C4-2B (cell line): Measurements from ENCODE around the gene KISS1.

Experiments
- ZFX ChIP-seq: fragments of 450-650 bp; IDR thresholded peaks from 2 replicates; pipeline ENCODE4 v1.6.1; 2017
- TF ChIP-seq, protein P1 (sequence below): fragments of 450-650 bp; conservative IDR thresholded peaks from 2 replicates; pipeline ENCODE4 v1.5.1; 2017; ENCODE audit warnings: mild to moderate bottlenecking

DNA sequence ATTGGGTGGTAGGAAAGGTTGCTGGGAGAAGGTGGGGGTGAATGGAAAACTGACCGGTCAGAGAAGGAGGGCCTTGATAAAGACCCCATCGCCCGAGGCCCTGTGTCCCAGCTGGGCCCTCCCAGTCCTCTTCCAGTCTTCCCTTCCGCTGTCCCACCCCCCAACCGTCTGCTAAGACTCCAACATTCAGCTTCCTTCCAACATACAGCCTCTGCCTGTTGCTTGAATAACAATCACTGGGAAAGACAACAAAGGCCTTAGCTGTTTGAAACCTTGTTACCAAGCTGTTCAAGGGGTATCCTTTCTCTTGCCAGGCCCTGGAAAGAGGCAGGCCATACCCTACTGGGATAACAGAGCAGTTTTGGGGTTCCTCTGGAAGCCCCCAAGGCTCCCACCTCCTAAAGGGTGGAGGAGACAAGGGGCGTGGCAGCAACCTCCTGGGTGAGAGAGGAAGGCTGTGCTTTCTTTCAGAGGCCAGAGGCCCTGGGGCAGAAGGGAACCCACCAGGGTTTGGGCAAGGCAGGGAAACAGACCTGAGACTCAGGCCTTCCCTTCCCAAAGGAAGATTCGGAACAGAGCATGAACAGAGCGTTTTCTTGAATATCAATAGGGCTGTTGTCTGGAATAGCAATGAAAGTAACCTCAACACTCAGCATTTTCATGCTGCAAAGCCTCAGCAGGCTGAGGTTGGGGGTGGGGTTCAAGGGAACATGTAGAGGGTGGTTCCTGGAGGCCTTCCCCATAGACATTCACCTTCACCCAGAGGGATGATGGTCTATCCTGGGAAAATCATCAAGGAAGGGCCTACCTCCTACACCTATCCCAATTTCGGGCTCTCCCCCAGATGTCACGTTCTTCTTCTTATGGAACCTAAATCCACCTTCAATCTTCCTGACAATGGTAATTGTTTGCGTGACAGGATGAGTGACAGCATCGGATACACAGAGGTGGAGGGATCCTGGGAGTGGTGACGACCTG, 48.6 kb downstream of the KISS1 start:
- TF ChIP-seq, protein P1, sequence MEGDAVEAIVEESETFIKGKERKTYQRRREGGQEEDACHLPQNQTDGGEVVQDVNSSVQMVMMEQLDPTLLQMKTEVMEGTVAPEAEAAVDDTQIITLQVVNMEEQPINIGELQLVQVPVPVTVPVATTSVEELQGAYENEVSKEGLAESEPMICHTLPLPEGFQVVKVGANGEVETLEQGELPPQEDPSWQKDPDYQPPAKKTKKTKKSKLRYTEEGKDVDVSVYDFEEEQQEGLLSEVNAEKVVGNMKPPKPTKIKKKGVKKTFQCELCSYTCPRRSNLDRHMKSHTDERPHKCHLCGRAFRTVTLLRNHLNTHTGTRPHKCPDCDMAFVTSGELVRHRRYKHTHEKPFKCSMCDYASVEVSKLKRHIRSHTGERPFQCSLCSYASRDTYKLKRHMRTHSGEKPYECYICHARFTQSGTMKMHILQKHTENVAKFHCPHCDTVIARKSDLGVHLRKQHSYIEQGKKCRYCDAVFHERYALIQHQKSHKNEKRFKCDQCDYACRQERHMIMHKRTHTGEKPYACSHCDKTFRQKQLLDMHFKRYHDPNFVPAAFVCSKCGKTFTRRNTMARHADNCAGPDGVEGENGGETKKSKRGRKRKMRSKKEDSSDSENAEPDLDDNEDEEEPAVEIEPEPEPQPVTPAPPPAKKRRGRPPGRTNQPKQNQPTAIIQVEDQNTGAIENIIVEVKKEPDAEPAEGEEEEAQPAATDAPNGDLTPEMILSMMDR, result no peak
- no peak for TF ChIP-seq ZFX
